Measurements from ENCODE around the gene STAT1.

GRCh38 chr2:190965580-190966222 is 48.3 kb downstream of the STAT1 start:
- TF ChIP-seq CTCF (IDR thresholded peaks at IDR 0.05) = no peak
- TF ChIP-seq, protein P1, sequence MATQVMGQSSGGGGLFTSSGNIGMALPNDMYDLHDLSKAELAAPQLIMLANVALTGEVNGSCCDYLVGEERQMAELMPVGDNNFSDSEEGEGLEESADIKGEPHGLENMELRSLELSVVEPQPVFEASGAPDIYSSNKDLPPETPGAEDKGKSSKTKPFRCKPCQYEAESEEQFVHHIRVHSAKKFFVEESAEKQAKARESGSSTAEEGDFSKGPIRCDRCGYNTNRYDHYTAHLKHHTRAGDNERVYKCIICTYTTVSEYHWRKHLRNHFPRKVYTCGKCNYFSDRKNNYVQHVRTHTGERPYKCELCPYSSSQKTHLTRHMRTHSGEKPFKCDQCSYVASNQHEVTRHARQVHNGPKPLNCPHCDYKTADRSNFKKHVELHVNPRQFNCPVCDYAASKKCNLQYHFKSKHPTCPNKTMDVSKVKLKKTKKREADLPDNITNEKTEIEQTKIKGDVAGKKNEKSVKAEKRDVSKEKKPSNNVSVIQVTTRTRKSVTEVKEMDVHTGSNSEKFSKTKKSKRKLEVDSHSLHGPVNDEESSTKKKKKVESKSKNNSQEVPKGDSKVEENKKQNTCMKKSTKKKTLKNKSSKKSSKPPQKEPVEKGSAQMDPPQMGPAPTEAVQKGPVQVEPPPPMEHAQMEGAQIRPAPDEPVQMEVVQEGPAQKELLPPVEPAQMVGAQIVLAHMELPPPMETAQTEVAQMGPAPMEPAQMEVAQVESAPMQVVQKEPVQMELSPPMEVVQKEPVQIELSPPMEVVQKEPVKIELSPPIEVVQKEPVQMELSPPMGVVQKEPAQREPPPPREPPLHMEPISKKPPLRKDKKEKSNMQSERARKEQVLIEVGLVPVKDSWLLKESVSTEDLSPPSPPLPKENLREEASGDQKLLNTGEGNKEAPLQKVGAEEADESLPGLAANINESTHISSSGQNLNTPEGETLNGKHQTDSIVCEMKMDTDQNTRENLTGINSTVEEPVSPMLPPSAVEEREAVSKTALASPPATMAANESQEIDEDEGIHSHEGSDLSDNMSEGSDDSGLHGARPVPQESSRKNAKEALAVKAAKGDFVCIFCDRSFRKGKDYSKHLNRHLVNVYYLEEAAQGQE (IDR thresholded peaks at IDR 0.05; ENCODE audit: insufficient read depth in 1 of 2, low read depth in 2 of 2, low read length in 1 of 2) = no peak
